HEK293 (cell line): ENCODE results near the gene PHACTR1.
A peak's percentile ranks its signal among the peaks of the same experiment; 100 is the strongest.

Experiments
- CTCF ChIA-PET: fragments of 350-600 bp; formaldehyde crosslinking; extraction: SDS; loops from one replicate; lab custom pipeline; 2021; ENCODE audit warnings: antibody characterized with exemption; lab: Yijun Ruan, JAX
- POLR2A ChIA-PET: fragments of 300-600 bp; formaldehyde crosslinking; extraction: SDS; loops from one replicate; lab custom pipeline; 2020; ENCODE audit warnings: antibody characterized with exemption, inconsistent platforms; lab: Yijun Ruan, JAX
- H3K27ac ChIP-seq: fragments of 200-500 bp; sonication (Bioruptor generic); 2 replicates; pipeline ENCODE4 v1.5.1; 2014; ENCODE audit warnings: low read depth, low read length, control low read depth, inconsistent platforms; ENCODE audit errors: extremely low read depth
- H3K36me3 ChIP-seq, 2 experiments: fragments of 200-500 bp in 1 of 2; sonication (Bioruptor generic) in 1 of 2; 1 replicate in 1 of 2; 2 replicates in 1 of 2; pipeline ENCODE4 v1.5.1; 2014 to 2017; ENCODE audit warnings: inconsistent platforms in 2 of 2, low read length in 2 of 2; ENCODE audit not compliant: control insufficient read depth in 2 of 2, insufficient read depth in 1 of 2
- H3K4me1 ChIP-seq: fragments of 200-500 bp; sonication (Bioruptor generic); 2 replicates; pipeline ENCODE4 v1.5.1; 2014; ENCODE audit warnings: mild to moderate bottlenecking, low read length, inconsistent platforms; ENCODE audit not compliant: control insufficient read depth, insufficient read depth
- H3K4me3 ChIP-seq: 2 replicates; pipeline ENCODE4 v1.5.1; 2011; ENCODE audit warnings: low read depth, mild to moderate bottlenecking, control low read depth, low read length, moderate library complexity
- H3K9me3 ChIP-seq: fragments of 200-500 bp; sonication (Bioruptor generic); 2 replicates; pipeline ENCODE4 v1.5.1; 2014; ENCODE audit warnings: low read depth, low read length, inconsistent platforms; ENCODE audit not compliant: control insufficient read depth, insufficient read depth
- BCL11A ChIP-seq: fragments of 450-650 bp; formaldehyde crosslinking; IDR thresholded peaks from 2 replicates; pipeline ENCODE4 v1.5.1; 2016; ENCODE audit warnings: low read depth, missing biosample characterization, missing genetic modification characterization
- EGR2 ChIP-seq: fragments of 450-650 bp; formaldehyde crosslinking; IDR thresholded peaks from 2 replicates; pipeline ENCODE4 v1.5.1; 2016; ENCODE audit warnings: low read depth, missing biosample characterization, missing genetic modification characterization
- KLF1 ChIP-seq: fragments of 450-650 bp; formaldehyde crosslinking; IDR thresholded peaks from 2 replicates; pipeline ENCODE4 v1.5.1; 2016; ENCODE audit warnings: missing biosample characterization, missing genetic modification characterization
- KLF7 ChIP-seq: fragments of 450-650 bp; formaldehyde crosslinking; IDR thresholded peaks from 2 replicates; pipeline ENCODE4 v1.5.1; 2016; ENCODE audit warnings: missing biosample characterization, missing genetic modification characterization, borderline replicate concordance
- KLF9 ChIP-seq: fragments of 450-650 bp; formaldehyde crosslinking; IDR thresholded peaks from 2 replicates; pipeline ENCODE4 v1.5.1; 2016; ENCODE audit warnings: missing biosample characterization, missing genetic modification characterization, low read depth
- PRDM1 ChIP-seq: fragments of 450-650 bp; formaldehyde crosslinking; IDR thresholded peaks from 2 replicates; pipeline ENCODE4; 2016; ENCODE audit warnings: missing biosample characterization, missing genetic modification characterization
- PRDM10 ChIP-seq: fragments of 450-650 bp; formaldehyde crosslinking; IDR thresholded peaks from 2 replicates; pipeline ENCODE4 v1.5.1; 2016; ENCODE audit warnings: missing biosample characterization, missing genetic modification characterization
- SCRT2 ChIP-seq: fragments of 450-650 bp; formaldehyde crosslinking; IDR thresholded peaks from 2 replicates; pipeline ENCODE4 v1.5.1; 2016; ENCODE audit warnings: missing biosample characterization, missing genetic modification characterization
- SP2 ChIP-seq: fragments of 450-650 bp; formaldehyde crosslinking; IDR thresholded peaks from 2 replicates; pipeline ENCODE4 v1.5.1; 2016; ENCODE audit warnings: missing biosample characterization, missing genetic modification characterization
- SP3 ChIP-seq: fragments of 450-650 bp; formaldehyde crosslinking; IDR thresholded peaks from 2 replicates; pipeline ENCODE4 v1.5.1; 2016; ENCODE audit warnings: missing biosample characterization, missing genetic modification characterization
- SP7 ChIP-seq: fragments of 450-650 bp; formaldehyde crosslinking; IDR thresholded peaks from 2 replicates; pipeline ENCODE4 v1.5.1; 2016; ENCODE audit warnings: missing biosample characterization, missing genetic modification characterization
- YY2 ChIP-seq: fragments of 450-650 bp; formaldehyde crosslinking; IDR thresholded peaks from 2 replicates; pipeline ENCODE4 v1.5.1; 2016; ENCODE audit warnings: missing biosample characterization, missing genetic modification characterization
- ZBTB11 ChIP-seq: fragments of 450-650 bp; formaldehyde crosslinking; conservative IDR thresholded peaks from 2 replicates; pipeline ENCODE4 v1.5.1; 2016; ENCODE audit warnings: low read depth, missing biosample characterization, missing genetic modification characterization
- ZBTB26 ChIP-seq: fragments of 450-650 bp; formaldehyde crosslinking; optimal IDR thresholded peaks from 2 replicates; pipeline ENCODE3; 2016; ENCODE audit warnings: missing biosample characterization, mild to moderate bottlenecking, missing genetic modification characterization
- ZFHX2 ChIP-seq: fragments of 450-650 bp; formaldehyde crosslinking; conservative IDR thresholded peaks from 2 replicates; pipeline ENCODE4 v1.5.1; 2016; ENCODE audit warnings: missing biosample characterization, missing genetic modification characterization
- ZNF140 ChIP-seq: fragments of 450-650 bp; formaldehyde crosslinking; IDR thresholded peaks from 2 replicates; pipeline ENCODE4 v1.5.1; 2016; ENCODE audit warnings: missing biosample characterization, missing genetic modification characterization
- ZNF211 ChIP-seq: fragments of 450-650 bp; formaldehyde crosslinking; IDR thresholded peaks from 2 replicates; pipeline ENCODE4 v1.5.1; 2016; ENCODE audit warnings: low read depth, missing biosample characterization, missing genetic modification characterization
- ZNF335 ChIP-seq: fragments of 450-650 bp; formaldehyde crosslinking; conservative IDR thresholded peaks from 2 replicates; pipeline ENCODE4 v1.5.1; 2016; ENCODE audit warnings: missing biosample characterization, missing genetic modification characterization
- ZNF341 ChIP-seq: fragments of 450-650 bp; formaldehyde crosslinking; IDR thresholded peaks from 2 replicates; pipeline ENCODE4; 2016; ENCODE audit warnings: low read depth, missing biosample characterization, missing genetic modification characterization
- ZNF48 ChIP-seq: fragments of 450-650 bp; formaldehyde crosslinking; IDR thresholded peaks from 2 replicates; pipeline ENCODE4 v1.5.1; 2016; ENCODE audit warnings: missing biosample characterization, missing genetic modification characterization
- ZNF558 ChIP-seq: fragments of 450-650 bp; formaldehyde crosslinking; IDR thresholded peaks from 2 replicates; pipeline ENCODE4 v1.5.1; 2016; ENCODE audit warnings: missing biosample characterization, missing genetic modification characterization
- ZNF629 ChIP-seq: fragments of 450-650 bp; formaldehyde crosslinking; IDR thresholded peaks from 2 replicates; pipeline ENCODE4 v1.5.1; 2017; ENCODE audit warnings: missing biosample characterization, missing genetic modification characterization

The PHACTR1 gene

DNA sequence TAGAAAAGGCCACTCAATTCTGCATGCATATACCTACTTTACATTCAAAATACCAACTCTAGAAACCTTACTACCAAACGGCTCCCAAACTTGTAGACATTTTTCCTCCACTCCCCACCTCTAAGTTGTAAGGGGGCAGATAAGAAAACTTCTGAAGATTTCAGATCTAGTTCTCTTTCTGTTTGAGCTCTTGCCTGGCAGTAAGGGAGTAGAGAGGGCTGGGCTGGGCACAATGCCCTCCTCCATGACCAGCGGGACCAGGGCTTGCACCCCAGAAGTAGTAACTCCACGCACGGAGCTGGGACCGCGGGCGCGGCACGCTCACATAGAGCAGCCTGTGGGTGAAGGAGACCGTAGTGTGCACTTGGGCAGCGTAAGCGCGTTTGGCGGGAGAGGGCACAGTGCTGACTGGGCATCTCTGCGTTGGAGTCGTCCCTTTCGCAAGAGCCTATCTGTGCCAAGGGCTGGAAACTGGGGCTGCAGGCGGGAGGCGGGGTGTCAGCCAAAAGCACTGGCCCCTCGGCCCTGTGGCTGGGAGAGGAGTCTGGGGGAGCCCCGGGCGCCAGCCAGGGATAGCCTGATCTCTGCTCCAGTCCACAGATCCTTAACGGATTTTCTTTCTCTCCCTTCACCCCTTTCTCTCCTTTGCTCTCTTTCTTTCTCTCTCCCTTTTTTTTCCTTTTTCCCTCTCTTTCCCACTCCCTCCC is 32.4 kb downstream of the PHACTR1 start:
- Histone ChIP-seq H3K4me3 (peak overlapping the region; percentile 18), H3K4me1 (peaks cover 4% of the 10 kb centered on the region; the same call in 1 of the 2 replicates), H3K9me3 (no peaks in the 10 kb centered on the region), H3K36me3 (no peaks in the 10 kb centered on the region), H3K27ac (no peak overlapping the region)
- TF ChIP-seq ZNF558 (tag by site-specific recombination): no peak
- TF ChIP-seq ZNF140 (tag by site-specific recombination): no peak
- TF ChIP-seq PRDM1 (tag by site-specific recombination): peak; percentile 47; the same call in 1 of the 2 replicates
- TF ChIP-seq BCL11A (tag by site-specific recombination): no peak
- TF ChIP-seq PRDM10 (tag by site-specific recombination): 0 out of 2 replicates have a peak, but pooled peaks have one; percentile 22
- TF ChIP-seq ZNF211 (tag by site-specific recombination): no peak
- peak; percentile 29; the same call in 1 of the 2 replicates for TF ChIP-seq ZNF335 (tag by site-specific recombination)
- ChIA-PET POLR2A (no interaction called here), CTCF (no interaction called here)

- peaks cover 4% of the 10 kb centered on the region; the same call in 1 of the 2 replicates for H3K4me1 ChIP-seq
- no peaks in the 10 kb centered on the region for H3K9me3 ChIP-seq
- no peaks in the 10 kb centered on the region for H3K36me3 ChIP-seq
- ChIA-PET POLR2A (no interaction called here), CTCF (interaction anchor here (1.4 kb wide), 1 partner anchor 144 kb away, joined by 5 read pairs; no protein-coding TSS in a partner anchor)
- H3K27ac ChIP-seq: no peak overlapping the region
- H3K4me3 ChIP-seq: peak overlapping the region; percentile 42
- TF ChIP-seq KLF9 (tag by site-specific recombination) (peak; percentile 57), ZNF341 (tag by site-specific recombination) (peak; percentile 37; the same call in 1 of the 2 replicates), SP2 (tag by site-specific recombination) (peak; percentile 51), ZNF629 (tag by site-specific recombination) (no peak), YY2 (0 out of 2 replicates have a peak, but pooled peaks have one; percentile 18), SP7 (tag by site-specific recombination) (no peak), SP3 (tag by site-specific recombination) (peak; percentile 40), ZFHX2 (peak; percentile 43), ZBTB26 (tag by site-specific recombination) (peak; percentile 73), KLF1 (tag by site-specific recombination) (peak; percentile 57; the same call in 1 of the 2 replicates), SCRT2 (tag by site-specific recombination) (peak; percentile 89), KLF7 (tag by site-specific recombination) (no peak), ZNF48 (tag by site-specific recombination) (no peak), ZBTB11 (peak; percentile 18; the same call in 1 of the 2 replicates), EGR2 (tag by site-specific recombination) (0 out of 2 replicates have a peak, but pooled peaks have one; percentile 9)
Observed at GRCh38 chr6:12749531-12750379, 33.2 kb downstream of the PHACTR1 start.
